ENCODE data around the gene THSD4. TPM values are rescaled to one million over a fixed set of nuclear protein-coding genes. Genes with fewer than 3 reads are reported as not detected.
A peak's percentile ranks its signal among the peaks of the same experiment; 100 is the strongest.

Gene THSD4
- total RNA-seq, 1 donor from 2014 or later = 151 TPM

DNA sequence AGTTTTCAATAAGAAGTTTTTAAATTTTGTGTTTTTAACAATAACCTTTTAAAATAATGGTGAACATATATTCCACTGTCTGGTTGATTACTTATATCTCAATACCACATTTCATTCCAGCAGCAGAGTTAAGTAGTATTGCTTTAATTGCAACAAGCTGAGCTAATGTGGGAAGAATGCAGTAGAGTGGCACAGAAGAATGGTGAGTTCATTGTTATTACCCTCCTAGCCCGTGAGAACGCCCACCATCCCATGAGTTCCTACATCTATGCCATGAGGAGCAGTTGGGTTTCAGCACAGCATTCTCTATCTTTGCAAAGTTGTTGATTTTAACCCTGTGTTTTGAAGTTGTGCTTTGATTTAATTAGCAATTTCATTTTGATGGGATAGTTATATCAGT, 677.2 kb downstream of the THSD4 start:
- DNase-seq (ENCODE audit: low spot score in 2 of 2) = peak in 1 of 2 donors; percentile 22
- H3K27me3 ChIP-seq = no peaks in the 10 kb centered on the region
- H3K4me1 ChIP-seq = no peaks in the 10 kb centered on the region
- H3K27ac ChIP-seq = no peak overlapping the region
- H3K36me3 ChIP-seq = no peaks in the 10 kb centered on the region
- no peak overlapping the region for H3K4me3 ChIP-seq
- intact Hi-C loops (cut with DNase I) = no loop called here
- H3K9me3 ChIP-seq = no peaks in the 10 kb centered on the region
- TF ChIP-seq CTCF (IDR thresholded peaks at IDR 0.05) = no peak

GRCh38 chr15:71798641-71799040, 683.4 kb downstream of the THSD4 start:
- no peak overlapping the region for H3K4me3 ChIP-seq
- DNase-seq (ENCODE audit: low spot score in 2 of 2) = peak in 1 of 2 donors; percentile 59
- no peaks in the 10 kb centered on the region for H3K27me3 ChIP-seq
- TF ChIP-seq CTCF (IDR thresholded peaks at IDR 0.05) = no peak
- no peak overlapping the region for H3K27ac ChIP-seq
- no peaks in the 10 kb centered on the region for H3K4me1 ChIP-seq
- H3K36me3 ChIP-seq = no peaks in the 10 kb centered on the region
- intact Hi-C loops (cut with DNase I) = no loop called here
- H3K9me3 ChIP-seq = no peaks in the 10 kb centered on the region

- peak in 1 of 2 donors; percentile 37 for DNase-seq (ENCODE audit: low spot score in 2 of 2)
- Histone ChIP-seq H3K36me3 (no peaks in the 10 kb centered on the region), H3K4me1 (no peaks in the 10 kb centered on the region), H3K27me3 (no peaks in the 10 kb centered on the region), H3K9me3 (no peaks in the 10 kb centered on the region), H3K27ac (no peak overlapping the region), H3K4me3 (no peak overlapping the region)
- TF ChIP-seq CTCF (IDR thresholded peaks at IDR 0.05) = no peak
- intact Hi-C loops (cut with DNase I) = loop anchor here (1.0 to 10.0 kb wide), 7 partner anchors 20 to 908 kb away; partner anchors contain the start of genes LRRC49 and THAP10
Observed at GRCh38 chr15:71800190-71800589, 684.9 kb downstream of the THSD4 start.

GRCh38 chr15:71800835-71801745, 685.8 kb downstream of the THSD4 start:
- no peaks in the 10 kb centered on the region for H3K27me3 ChIP-seq
- peak; percentile 81 to 89 (median 81) for TF ChIP-seq CTCF (IDR thresholded peaks at IDR 0.05)
- H3K9me3 ChIP-seq = no peaks in the 10 kb centered on the region
- H3K4me3 ChIP-seq = no peak overlapping the region
- DNase-seq (ENCODE audit: low spot score in 2 of 2) = no peak
- H3K4me1 ChIP-seq = no peaks in the 10 kb centered on the region
- no peaks in the 10 kb centered on the region for H3K36me3 ChIP-seq
- intact Hi-C loops (cut with DNase I) = loop anchor here (1.0 to 10.0 kb wide), 9 partner anchors 21 to 909 kb away; partner anchors contain the start of genes LRRC49 and THAP10
- no peak overlapping the region for H3K27ac ChIP-seq

DNA sequence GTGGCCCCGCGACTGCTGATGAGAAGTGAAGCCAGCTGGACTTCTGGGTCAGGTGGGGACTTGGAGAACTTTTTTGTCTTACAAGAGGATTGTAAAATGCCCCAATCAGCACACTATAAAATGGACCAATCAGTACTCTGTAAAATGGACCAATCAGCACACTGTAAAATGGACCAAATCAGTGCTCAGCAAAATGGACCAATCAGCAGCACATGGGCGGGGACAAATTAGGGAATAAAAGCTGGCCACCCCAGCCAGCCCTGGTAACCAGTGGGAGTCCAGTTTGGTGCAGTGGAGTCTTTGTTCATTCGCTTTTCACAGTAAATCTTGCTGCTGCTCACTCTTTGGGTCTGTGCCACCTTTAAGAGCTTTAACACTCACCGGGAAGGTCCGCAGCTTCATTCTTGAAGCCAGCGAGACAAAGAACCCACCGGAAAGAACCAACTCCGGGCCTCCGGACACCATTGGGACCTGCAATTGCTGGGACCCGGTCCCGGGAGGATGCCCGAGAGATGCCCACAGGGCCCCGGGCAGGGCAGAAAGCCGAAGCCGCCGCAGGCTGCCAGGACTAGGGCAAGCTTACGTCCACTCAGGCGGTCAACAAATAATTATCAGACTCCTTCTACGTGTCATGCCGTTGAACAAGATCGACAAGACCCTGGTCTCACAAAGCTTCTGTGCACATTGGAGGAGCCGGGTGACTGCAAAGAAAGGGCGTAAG, 686.8 kb downstream of the THSD4 start:
- no peaks in the 10 kb centered on the region for H3K36me3 ChIP-seq
- H3K27ac ChIP-seq = no peak overlapping the region
- no peak for TF ChIP-seq CTCF (IDR thresholded peaks at IDR 0.05)
- peak in 1 of 2 donors; percentile 40 for DNase-seq (ENCODE audit: low spot score in 2 of 2)
- peaks cover 0 to 6% of the 10 kb centered on the region in 2 donors for H3K4me1 ChIP-seq
- intact Hi-C loops (cut with DNase I) = loop anchor here (1.0 to 10.0 kb wide), 8 partner anchors 49 to 910 kb away; partner anchors contain the start of genes LRRC49 and THAP10
- no peaks in the 10 kb centered on the region for H3K27me3 ChIP-seq
- H3K4me3 ChIP-seq = no peak overlapping the region
- no peaks in the 10 kb centered on the region for H3K9me3 ChIP-seq

Measured in ascending aorta (tissue), 2 donors.